Caki2 (cell line): ENCODE measurements around the gene ARHGEF17. TPM values are rescaled to one million over a fixed set of nuclear protein-coding genes. Genes with fewer than 3 reads are reported as not detected.

ENCODE experiments used
- DNase-seq: peaks from one replicate; pipeline ENCODE4 v3.0.0-alpha.2; 2015; ENCODE audit warnings: low read depth
- in situ Hi-C: cut with HindIII; loops from 2 replicates; pipeline ENCODE4 v1.10.0; 2016; ENCODE audit warnings: low sequenced_read_pairs, low pct_unique_long_range_greater_than_20kb, mixed read lengths
- total RNA-seq: library from RNA; depleted of rRNA; stranded (reverse); fragments of >200 nt; shearing (Covaris generic); gene quantifications from 2 replicates; pipeline ENCODE4 v1.2.3, GENCODE V29; 2014; ENCODE audit warnings: low replicate concordance; rRNA removed

ARHGEF17 gene
- total RNA-seq, 1 experiment from 2014 or later = 6.0 TPM

DNA sequence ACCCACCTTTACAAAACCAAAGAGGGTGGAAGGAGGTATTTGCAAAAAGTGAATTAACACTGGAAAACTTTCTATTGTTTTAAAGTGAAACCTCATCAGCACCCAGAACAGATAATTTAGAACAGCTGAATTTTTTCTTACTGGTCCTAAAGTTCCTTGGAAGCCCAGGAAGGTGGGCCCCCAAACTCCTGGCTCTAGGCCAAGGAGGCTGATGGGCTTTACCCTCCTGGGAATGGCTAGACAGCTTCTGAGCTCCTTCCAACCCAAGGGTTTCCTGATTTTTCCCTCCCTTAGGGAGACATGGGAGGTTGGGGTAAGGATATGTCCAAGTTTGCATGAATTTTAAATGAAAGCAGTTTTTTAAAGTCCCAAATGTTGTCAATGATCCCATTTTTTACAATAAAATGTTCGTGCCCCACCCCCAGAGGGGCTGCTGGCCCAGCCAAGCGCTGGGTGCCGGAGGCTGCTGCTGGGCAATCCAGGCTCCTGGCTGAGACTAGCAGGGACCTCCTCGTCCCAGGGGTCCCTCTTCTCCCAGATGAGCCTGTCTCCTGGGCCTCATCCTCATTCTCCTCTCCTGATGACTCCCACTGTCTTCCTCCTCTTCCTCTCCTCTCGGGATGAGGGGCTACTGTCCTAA is 96.5 kb downstream of the ARHGEF17 start:
- in situ Hi-C loops = no loop called here

DNA sequence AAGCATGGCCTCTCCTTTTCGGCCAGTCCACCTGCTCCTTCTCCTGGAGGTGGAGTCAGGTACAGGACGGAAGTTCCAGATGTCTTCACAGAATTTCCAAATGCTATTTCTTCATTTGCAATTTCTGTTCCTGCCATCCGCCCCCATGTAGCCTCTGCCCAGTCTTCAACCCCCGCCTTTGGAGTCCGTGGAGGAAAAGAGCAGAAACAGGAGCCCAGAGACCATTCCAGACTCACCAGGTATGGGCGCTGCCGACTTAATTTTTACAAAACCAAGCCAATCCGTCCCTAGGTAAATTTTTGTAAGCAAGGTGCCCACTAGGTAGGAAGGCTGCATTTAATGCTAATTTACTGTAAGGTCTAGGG is 97.1 kb downstream of the ARHGEF17 start:
- in situ Hi-C loops = no loop called here
- no peak for DNase-seq

More for the DNA sequence above, 96.5 kb downstream of the ARHGEF17 start:
- no peak for DNase-seq

DNA sequence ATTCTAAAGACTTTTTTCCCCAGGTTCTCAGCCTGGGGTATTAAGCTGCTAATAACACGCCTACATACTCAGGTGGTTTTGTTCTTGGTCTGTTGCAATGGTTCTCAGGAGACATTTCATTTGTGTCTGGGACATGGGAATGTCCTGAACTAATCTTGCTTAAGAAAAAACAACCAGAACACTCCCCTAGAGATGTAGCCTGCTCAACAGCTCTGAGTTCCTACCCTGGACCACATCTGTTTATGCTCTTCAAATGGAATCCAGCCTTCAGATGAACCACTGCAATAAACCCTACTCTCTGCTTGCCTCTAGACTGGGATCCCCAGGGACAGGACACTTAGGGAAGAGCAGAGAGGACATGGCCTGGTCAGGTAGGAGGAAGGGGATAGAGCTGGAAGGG is 98.1 kb downstream of the ARHGEF17 start:
- in situ Hi-C loops = no loop called here

DNA sequence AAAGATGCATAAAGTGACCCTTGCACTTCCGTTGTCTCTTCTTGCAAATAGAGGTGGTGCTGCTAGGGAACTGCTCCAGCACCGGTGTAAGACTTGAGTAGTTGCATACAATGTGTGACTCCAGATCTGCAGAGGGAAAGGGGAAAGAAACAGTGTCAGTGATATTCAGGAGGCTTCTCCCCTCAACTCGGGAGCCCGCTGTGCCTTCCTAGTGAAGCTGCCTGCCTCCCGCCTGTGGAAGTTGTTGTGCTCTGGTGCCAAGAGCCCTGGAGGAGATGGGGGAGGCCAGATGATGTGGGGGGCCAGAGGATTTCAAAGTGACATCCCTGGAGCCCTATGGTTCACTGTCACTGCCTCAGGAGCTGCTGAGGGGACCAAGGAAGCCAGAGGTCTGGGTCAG is 98.5 kb downstream of the ARHGEF17 start:
- in situ Hi-C loops = no loop called here
- DNase-seq = no peak

More for the DNA sequence above, 98.1 kb downstream of the ARHGEF17 start:
- no peak for DNase-seq

DNA sequence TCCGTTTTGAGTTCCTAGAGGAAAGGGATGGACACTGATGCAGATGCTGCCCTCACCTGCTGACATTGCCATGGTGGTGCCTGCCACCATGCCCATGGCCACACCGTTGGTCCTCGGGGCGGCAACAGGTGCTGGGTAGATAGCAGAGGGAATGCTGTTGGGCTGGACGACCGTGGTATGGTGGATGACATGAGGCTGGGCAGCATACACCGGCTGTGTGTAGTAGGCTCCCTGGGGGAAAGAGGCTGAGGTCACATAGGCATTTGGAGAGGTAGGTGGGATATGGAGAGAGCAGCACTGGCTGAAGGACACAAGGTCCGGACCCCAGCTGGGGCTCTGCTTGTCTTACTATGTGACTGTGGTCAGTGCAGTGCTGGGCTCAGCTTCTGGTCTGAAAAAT is 101.4 kb downstream of the ARHGEF17 start:
- no peak for DNase-seq
- in situ Hi-C loops = no loop called here

DNA sequence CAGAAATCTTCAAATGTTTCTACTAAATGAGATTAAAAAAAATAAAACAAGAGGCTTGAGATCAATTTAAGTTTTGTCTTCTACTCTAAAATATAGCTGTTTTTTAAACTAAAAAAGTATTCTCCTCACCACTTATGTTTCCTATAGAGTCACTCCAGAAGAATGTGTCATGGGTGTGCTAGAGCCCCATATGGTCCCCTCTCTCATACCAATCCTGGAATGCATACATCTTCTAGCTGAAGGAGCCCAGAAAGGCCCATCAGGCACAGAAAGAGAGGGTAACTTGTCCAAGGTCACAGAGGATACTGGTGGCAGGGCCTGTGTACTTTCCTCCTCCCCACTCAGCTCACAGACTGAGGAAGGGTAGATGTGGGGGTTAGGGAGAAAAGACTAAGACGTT is 102.6 kb downstream of the ARHGEF17 start:
- DNase-seq = no peak
- in situ Hi-C loops = no loop called here

DNA sequence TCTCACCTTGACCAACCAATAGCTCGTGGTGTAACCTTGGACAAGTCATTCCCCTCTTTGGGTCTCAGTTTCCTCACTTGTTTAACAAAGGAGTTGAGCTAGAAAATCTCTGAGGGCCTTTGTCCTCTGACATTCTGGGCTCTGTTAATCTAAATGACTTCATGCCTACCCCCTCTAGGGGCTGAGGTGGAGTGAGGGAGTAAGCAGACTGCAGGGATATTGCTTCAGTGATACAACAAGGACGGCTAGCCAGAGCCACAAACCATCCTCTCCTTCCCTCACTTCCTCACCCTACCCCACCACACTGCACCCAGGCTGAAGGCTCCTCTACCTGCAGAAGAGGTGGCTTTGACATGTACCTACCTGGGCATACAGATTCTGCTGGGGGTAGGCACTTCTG is 103.0 kb downstream of the ARHGEF17 start:
- in situ Hi-C loops = no loop called here
- DNase-seq = no peak

DNA sequence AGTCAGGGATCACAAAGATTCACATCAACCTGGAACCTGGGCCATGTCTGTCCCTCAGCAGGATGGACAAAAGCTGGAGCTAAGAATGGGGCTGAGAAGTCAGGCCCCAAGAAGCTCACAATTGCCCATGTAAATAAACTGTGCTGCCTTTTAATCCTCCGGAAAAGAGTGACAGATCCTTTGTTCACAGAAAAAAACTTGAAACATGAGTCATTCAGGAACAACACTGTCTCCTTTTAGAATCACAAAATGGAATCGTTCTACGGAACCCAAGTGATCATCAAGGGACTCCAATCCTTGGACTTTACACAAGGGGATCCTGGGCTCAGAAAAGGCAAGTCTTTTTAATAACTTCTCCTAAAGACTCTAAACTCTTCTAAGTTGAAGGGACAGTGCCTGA is 104.2 kb downstream of the ARHGEF17 start:
- in situ Hi-C loops = no loop called here
- DNase-seq = no peak

DNA sequence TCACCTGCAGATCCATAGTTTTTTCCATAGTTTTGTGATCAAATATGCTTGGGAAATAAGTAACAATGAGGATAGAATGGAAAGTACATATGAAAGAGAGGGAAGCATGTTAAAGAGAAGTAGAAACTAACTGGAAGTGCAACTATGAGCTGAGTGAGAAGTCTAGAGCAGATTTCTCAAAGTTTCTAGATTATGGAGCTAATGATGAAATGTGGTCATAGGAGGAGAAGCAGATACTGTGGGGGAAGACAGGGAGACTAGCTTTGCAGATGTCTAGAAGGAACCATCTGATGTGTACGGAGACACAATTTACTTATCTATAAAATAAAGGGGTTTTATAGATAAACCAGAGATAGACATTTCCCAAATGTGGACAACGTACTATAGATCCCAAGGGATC is 105.2 kb downstream of the ARHGEF17 start:
- DNase-seq = no peak
- in situ Hi-C loops = no loop called here

DNA sequence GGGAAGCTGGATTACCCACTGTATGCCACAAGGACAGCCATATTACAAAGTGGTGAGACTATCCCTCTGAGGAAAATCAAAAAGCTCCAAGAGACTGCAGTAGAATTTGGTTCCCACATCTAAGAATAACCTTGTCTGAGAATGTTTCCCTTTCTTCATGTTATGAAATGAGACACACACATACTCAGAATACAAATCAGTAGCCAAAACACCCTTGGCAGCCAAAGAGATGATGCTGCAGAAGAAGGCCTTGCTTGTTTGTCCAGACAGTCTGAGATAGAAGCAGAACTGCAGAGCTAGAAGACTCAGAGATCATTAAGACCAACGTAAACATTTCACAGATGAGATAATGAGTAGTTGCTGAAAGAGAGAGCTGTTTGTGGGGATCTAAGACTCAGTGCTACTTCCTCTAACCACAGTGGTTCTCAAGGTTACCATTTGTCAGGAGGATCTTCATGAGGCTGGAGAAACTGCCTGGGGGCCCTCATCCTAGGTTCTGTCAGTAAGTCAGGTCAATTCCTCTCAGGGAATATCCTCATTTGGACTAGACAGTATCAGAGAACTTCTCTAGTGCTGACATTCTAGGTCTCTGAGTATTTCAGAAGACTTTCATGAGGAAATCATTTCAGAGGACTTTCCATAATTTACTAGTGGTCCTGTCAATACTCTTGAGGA is 107.0 kb downstream of the ARHGEF17 start:
- no peak for DNase-seq
- in situ Hi-C loops = no loop called here

DNA sequence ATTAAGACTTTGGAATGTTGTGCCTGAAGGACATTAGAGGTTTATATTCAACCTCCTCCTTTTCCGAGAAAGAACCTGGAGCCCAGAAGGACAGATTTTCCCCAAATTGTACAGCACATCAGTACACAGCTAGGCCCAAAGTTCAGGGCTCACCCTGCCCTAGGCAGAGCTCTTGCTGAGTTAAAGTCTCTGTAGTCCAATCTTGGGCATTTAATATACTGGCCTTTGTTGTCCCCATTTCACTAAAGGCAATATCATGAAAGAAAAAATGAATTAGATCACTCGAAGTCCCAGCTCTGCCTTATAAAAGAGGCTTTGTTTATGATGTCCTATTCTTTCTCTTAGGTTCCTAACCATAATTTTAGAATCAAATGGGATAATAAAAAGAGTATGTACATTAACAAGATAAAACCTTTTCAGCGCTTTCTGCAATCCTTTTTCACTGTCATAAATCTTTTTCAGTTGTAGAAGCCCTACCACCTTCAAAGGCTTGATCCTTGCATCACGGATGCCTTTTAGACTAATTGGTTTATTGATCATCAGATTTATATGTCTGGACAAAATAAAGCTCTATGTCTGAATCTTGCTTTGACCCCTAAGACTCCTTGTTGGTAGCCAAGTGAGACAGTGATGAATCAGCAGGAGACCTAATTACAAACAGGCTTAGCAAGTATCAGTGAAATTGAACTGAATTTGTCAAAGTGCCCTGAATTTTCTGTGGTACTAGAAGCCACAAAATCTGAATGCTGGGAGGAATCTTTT is 108.0 kb downstream of the ARHGEF17 start:
- no peak for DNase-seq
- in situ Hi-C loops = no loop called here

DNA sequence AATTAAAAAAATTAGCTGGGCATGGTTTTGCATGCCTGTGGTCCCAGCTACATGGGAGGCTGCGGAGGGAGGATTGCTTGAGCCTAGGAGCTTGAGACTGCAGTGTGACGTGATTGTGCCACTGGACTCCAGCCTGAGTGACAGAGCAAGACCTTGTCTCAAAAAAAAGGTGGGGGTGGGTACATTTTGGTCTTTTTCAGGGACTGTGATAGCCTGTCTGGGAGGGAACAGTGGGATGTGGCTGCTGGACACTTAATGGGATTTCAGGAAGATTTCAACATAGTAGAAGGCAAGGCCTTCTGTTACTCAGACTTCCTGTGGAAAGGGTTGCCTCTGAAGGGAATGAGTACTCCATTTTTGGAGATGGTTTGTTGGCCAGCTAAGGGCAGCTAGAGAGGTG is 108.7 kb downstream of the ARHGEF17 start:
- DNase-seq = no peak
- in situ Hi-C loops = no loop called here

Other genes with a start within 250 kb of the ARHGEF17 start
- gene FCHSD2, start 166.0 kb upstream of the ARHGEF17 start, total RNA-seq = 1.8 and 4.4 TPM in 2 replicates
- gene P2RY2, start 90.0 kb upstream of the ARHGEF17 start, total RNA-seq = 0.47 TPM in 1 of 2 replicates, not detected in the other
- gene P2RY6, start 35.9 kb upstream of the ARHGEF17 start, total RNA-seq = 0.41 TPM in 1 of 2 replicates, not detected in the other
- gene RELT, start 68.1 kb downstream of the ARHGEF17 start, total RNA-seq = 2.5 and 3.8 TPM in 2 replicates